SW480 (cell line): ENCODE results near the gene LEKR1.
"Not testable (repeated sequence)": the region's sequence is repeated elsewhere in the genome, so short reads cannot be mapped to it uniquely, and the experiment has no call there.

Source experiments
- DNase-seq: peaks from one replicate; pipeline ENCODE4 v3.0.0-alpha.2; 2016; ENCODE audit warnings: low spot score

Gene LEKR1

GRCh38 chr3:156837115-156837514, 11.0 kb downstream of the LEKR1 start:
- no peak for DNase-seq

GRCh38 chr3:156838035-156838434, 11.9 kb downstream of the LEKR1 start:
- no peak for DNase-seq

- no peak for DNase-seq
These were observed 14.9 kb downstream of the LEKR1 start for GRCh38 chr3:156840826-156841689.

GRCh38 chr3:156843071-156843808, 17.1 kb downstream of the LEKR1 start:
- no peak for DNase-seq

- no peak for DNase-seq
These were observed 21.7 kb downstream of the LEKR1 start for GRCh38 chr3:156847752-156848448.

- DNase-seq: no peak
These were observed 33.4 kb downstream of the LEKR1 start for GRCh38 chr3:156859578-156859977.

GRCh38 chr3:156860873-156861272, 34.7 kb downstream of the LEKR1 start:
- DNase-seq: no peak

- no peak for DNase-seq
These were observed 36.2 kb downstream of the LEKR1 start for GRCh38 chr3:156862338-156862737.

GRCh38 chr3:156865732-156866131, 39.6 kb downstream of the LEKR1 start:
- peak; percentile 6 for DNase-seq

GRCh38 chr3:156867174-156867573, 41.0 kb downstream of the LEKR1 start:
- no peak for DNase-seq

GRCh38 chr3:156867920-156868319, 41.8 kb downstream of the LEKR1 start:
- no peak for DNase-seq

GRCh38 chr3:156873906-156874305, 47.8 kb downstream of the LEKR1 start:
- no peak for DNase-seq

- DNase-seq: not testable (repeated sequence)
These were observed 53.3 kb downstream of the LEKR1 start for GRCh38 chr3:156879491-156879890.

GRCh38 chr3:156885761-156886160, 59.6 kb downstream of the LEKR1 start:
- DNase-seq: no peak

- no peak for DNase-seq
These were observed 62.0 kb downstream of the LEKR1 start for GRCh38 chr3:156888176-156888575.

- DNase-seq: no peak
These were observed 62.4 kb downstream of the LEKR1 start for GRCh38 chr3:156888576-156888975.

GRCh38 chr3:156892701-156893100, 66.5 kb downstream of the LEKR1 start:
- DNase-seq: no peak

- DNase-seq: not testable (repeated sequence)
These were observed 69.2 kb downstream of the LEKR1 start for GRCh38 chr3:156895374-156895773.

- not testable (repeated sequence) for DNase-seq
These were observed 71.7 kb downstream of the LEKR1 start for GRCh38 chr3:156897851-156898250.

- no peak for DNase-seq
These were observed 72.2 kb downstream of the LEKR1 start for GRCh38 chr3:156898296-156898880.

GRCh38 chr3:156899951-156900350, 73.8 kb downstream of the LEKR1 start:
- DNase-seq: no peak

- DNase-seq: no peak
These were observed 76.8 kb downstream of the LEKR1 start for GRCh38 chr3:156902916-156903315.
